ENCODE data around the gene KRTAP5-9. TPM values are rescaled to one million over a fixed set of nuclear protein-coding genes. Genes with fewer than 3 reads are reported as not detected.
"Not testable (repeated sequence)": the region's sequence is repeated elsewhere in the genome, so short reads cannot be mapped to it uniquely, and the experiment has no call there.

Gene KRTAP5-9
- polyA plus RNA-seq, 2 of the 4 experiments (the other 2 are of a cell fraction), result not detected

- peaks cover 21% of the 10 kb centered on the region for H3K4me1 ChIP-seq
- no peak for DNase-seq (ENCODE audit: low read depth in 1 of 2, low spot score in 1 of 2)
- no peak overlapping the region for H3K4me3 ChIP-seq
- no peak for FAIRE-seq
- ChIA-PET POLR2A (no interaction called here), CTCF (interaction anchor here (1.0 kb wide), 1 partner anchor 12 kb away, joined by 4 read pairs; the partner anchor contains the start of gene KRTAP5-8)
- 56% methylated on average over 3 of the region's 3 CpGs for WGBS (ENCODE audit: missing lambda C conversion rate)
- peak overlapping the region; percentile 48; the same call in 2 of the 3 replicates for H3K4me2 ChIP-seq
- ATAC-seq, result no peak; a peak in 3 of 6 replicates
- no peak overlapping the region for H3K27ac ChIP-seq
- no peak for TF ChIP-seq TFCP2L1 (CRISPR knock-in tag; IDR thresholded peaks at IDR 0.05)
- TF ChIP-seq EP300 (IDR thresholded peaks at IDR 0.05), result no peak
- TF ChIP-seq MYC (IDR thresholded peaks at IDR 0.05; ENCODE audit: borderline replicate concordance, low read length), result no peak
- TF ChIP-seq FOSL2 (IDR thresholded peaks at IDR 0.05), result no peak
- no peak for TF ChIP-seq FOSL2 (CRISPR knock-in tag; IDR thresholded peaks at IDR 0.05)
- no peak for TF ChIP-seq EHF (CRISPR knock-in tag; IDR thresholded peaks at IDR 0.05)
- TF ChIP-seq HOXA7 (CRISPR knock-in tag; IDR thresholded peaks at IDR 0.05), result no peak
- no peak for TF ChIP-seq RCOR1 (IDR thresholded peaks at IDR 0.05; ENCODE audit: low read depth, low read length)
- no peak for TF ChIP-seq RNF2 (IDR thresholded peaks at IDR 0.05; ENCODE audit: borderline replicate concordance, low read depth)
- TF ChIP-seq HES2 (IDR thresholded peaks at IDR 0.05), result no peak
- no peak for TF ChIP-seq KDM5A (IDR thresholded peaks at IDR 0.05)
- TF ChIP-seq HEYL (CRISPR knock-in tag; IDR thresholded peaks at IDR 0.05), result no peak
- H3K9me3 ChIP-seq, result no peaks in the 10 kb centered on the region
These were observed 22.9 kb upstream of the KRTAP5-9 start for GRCh38 chr11:71525188-71525937.

- H3K4me1 ChIP-seq, result peaks cover 21% of the 10 kb centered on the region
- ChIA-PET CTCF (no interaction called here), POLR2A (no interaction called here)
- TF ChIP-seq FOSL2 (IDR thresholded peaks at IDR 0.05) (no peak), FOSL2 (CRISPR knock-in tag; IDR thresholded peaks at IDR 0.05) (no peak), RARB (CRISPR knock-in tag; IDR thresholded peaks at IDR 0.05) (no peak), CEBPB (IDR thresholded peaks at IDR 0.05) (no peak)
- 37% methylated on average over 2 of the region's 2 CpGs for WGBS (ENCODE audit: missing lambda C conversion rate)
- ATAC-seq (0 out of 6 replicates have a peak, but pooled peaks of 1 of the 2 experiments have one; percentile 22), FAIRE-seq (peak; percentile 73), DNase-seq (ENCODE audit: low read depth in 1 of 2, low spot score in 1 of 2) (no peak)
- H3K4me2 ChIP-seq, result peak overlapping the region; percentile 48
- H3K4me3 ChIP-seq, result no peak overlapping the region
- H3K27ac ChIP-seq, result no peak overlapping the region
- no peaks in the 10 kb centered on the region for H3K9me3 ChIP-seq
These were observed 22.2 kb upstream of the KRTAP5-9 start for GRCh38 chr11:71525938-71526495.

- H3K9me3 ChIP-seq; DNase-seq (ENCODE audit: low read depth in 1 of 2, low spot score in 1 of 2); H3K4me3 ChIP-seq; CTCF ChIA-PET; FAIRE-seq; POLR2A ChIA-PET; ATAC-seq; H3K27ac ChIP-seq: not testable (repeated sequence)
- peak within 1 kb of the TSS; percentile 48 for H3K4me2 ChIP-seq
- WGBS (ENCODE audit: missing lambda C conversion rate), result 49% methylated on average over 10 of the region's 10 CpGs
- peaks cover 21% of the 10 kb centered on the region for H3K4me1 ChIP-seq
These were observed 21.2 kb upstream of the KRTAP5-9 start, which contains the start of gene KRTAP5-7 for GRCh38 chr11:71526796-71527575. Gene KRTAP5-7 (plus strand): TSS chr11:71527267. CDS start chr11:71527301, 34 bp downstream.

- CTCF ChIA-PET, result no interaction called here
- no peak for FAIRE-seq
- WGBS (ENCODE audit: missing lambda C conversion rate), result 77% methylated on average over 6 of the region's 6 CpGs
- TF ChIP-seq HEYL (CRISPR knock-in tag; IDR thresholded peaks at IDR 0.05) (no peak), CBX8 (IDR thresholded peaks at IDR 0.05) (no peak), FOSB (CRISPR knock-in tag; IDR thresholded peaks at IDR 0.05) (no peak), CBX2 (IDR thresholded peaks at IDR 0.05; ENCODE audit: borderline replicate concordance, low read depth) (no peak), CTCF (IDR thresholded peaks at IDR 0.05) (no peak), RCOR1 (IDR thresholded peaks at IDR 0.05; ENCODE audit: low read depth, low read length) (no peak), RFX5 (IDR thresholded peaks at IDR 0.05) (no peak), NR3C1 (IDR thresholded peaks at IDR 0.05) (no peak), ESRRA (IDR thresholded peaks at IDR 0.05; ENCODE audit: borderline replicate concordance, low read length) (no peak), ZFP36 (IDR thresholded peaks at IDR 0.05; ENCODE audit: borderline replicate concordance, partially characterized antibody) (no peak), JUN (IDR thresholded peaks at IDR 0.05) (no peak), PBX3 (IDR thresholded peaks at IDR 0.05) (no peak)
These were observed 20.5 kb upstream of the KRTAP5-9 start for GRCh38 chr11:71527576-71528210.

More at GRCh38 chr11:71527576-71528210, 20.5 kb upstream of the KRTAP5-9 start:
- no peak overlapping the region for H3K4me2 ChIP-seq
- peaks cover 21% of the 10 kb centered on the region for H3K4me1 ChIP-seq
- no peak overlapping the region for H3K4me3 ChIP-seq
- no peak for DNase-seq (ENCODE audit: low read depth in 1 of 2, low spot score in 1 of 2)
- no peak for ATAC-seq
- no peak overlapping the region for H3K27ac ChIP-seq
- H3K9me3 ChIP-seq, result no peaks in the 10 kb centered on the region
- POLR2A ChIA-PET, result no interaction called here
